Keratinocyte (primary cell): ENCODE data around the gene HMGB1. TPM values are rescaled to one million over a fixed set of nuclear protein-coding genes. Genes with fewer than 3 reads are reported as not detected.

ENCODE experiments used
- DNase-seq: peaks from one replicate; pipeline ENCODE4 v3.0.0-alpha.2; 2011; ENCODE audit warnings: low read depth, missing footprints, low spot score
- FAIRE-seq: peaks from 2 replicates; lab custom pipeline; 2011; peaks lifted over from hg19 to GRCh38; lab: Jason Lieb, UNC
- H2AFZ ChIP-seq: 2 replicates; pipeline ENCODE4 v1.6.0; 2012; ENCODE audit warnings: low read length, control low read depth, inconsistent platforms; ENCODE audit not compliant: control insufficient read depth
- H3K27ac ChIP-seq: 2 replicates; pipeline ENCODE4 v1.5.1; 2011; ENCODE audit warnings: low read length; ENCODE audit not compliant: control insufficient read depth, insufficient read depth
- H3K27me3 ChIP-seq: 3 replicates; pipeline ENCODE4 v1.6.0; 2011; ENCODE audit warnings: low read length; ENCODE audit not compliant: control insufficient read depth, insufficient read depth; ENCODE audit errors: extremely low read depth
- H3K36me3 ChIP-seq, 2 experiments: 2 replicates in 1 of 2; 3 replicates in 1 of 2; pipeline ENCODE4 v1.5.1; 2011; ENCODE audit warnings: low read length in 2 of 2, mild to moderate bottlenecking in 1 of 2; ENCODE audit not compliant: control insufficient read depth in 2 of 2, insufficient read depth in 2 of 2; ENCODE audit errors: extremely low read depth in 1 of 2
- H3K4me1 ChIP-seq: 3 replicates; pipeline ENCODE4 v1.5.1; 2011; ENCODE audit warnings: low read length; ENCODE audit not compliant: control insufficient read depth, insufficient read depth; ENCODE audit errors: extremely low read depth
- H3K4me2 ChIP-seq: 3 replicates; pipeline ENCODE4 v1.6.0; 2011; ENCODE audit warnings: low read depth, low read length; ENCODE audit not compliant: control insufficient read depth, insufficient read depth; ENCODE audit errors: extremely low read depth
- H3K4me3 ChIP-seq, 3 experiments: fragments of 200-600 bp in 1 of 3; sonication (generic) in 1 of 3; 2 replicates in 2 of 3; 3 replicates in 1 of 3; pipeline ENCODE4 v1.5.1; 2011 to 2016; ENCODE audit warnings: low read length in 3 of 3, mild to moderate bottlenecking in 3 of 3, control low read depth in 2 of 3, inconsistent platforms in 1 of 3, low read depth in 1 of 3, mixed read lengths in 1 of 3, mixed run types in 1 of 3, moderate library complexity in 1 of 3; ENCODE audit not compliant: control insufficient read depth in 2 of 3, insufficient read depth in 2 of 3; ENCODE audit errors: extremely low read depth in 1 of 3
- H3K79me2 ChIP-seq: 2 replicates; pipeline ENCODE4 v1.6.0; 2012; ENCODE audit warnings: low read length; ENCODE audit not compliant: control insufficient read depth, insufficient read depth
- H3K9ac ChIP-seq: 3 replicates; pipeline ENCODE4 v1.6.0; 2011; ENCODE audit warnings: low read length; ENCODE audit not compliant: control insufficient read depth, insufficient read depth; ENCODE audit errors: extremely low read depth
- H3K9me1 ChIP-seq: 3 replicates; pipeline ENCODE4 v1.6.0; 2011; ENCODE audit warnings: low read length; ENCODE audit not compliant: control insufficient read depth, insufficient read depth; ENCODE audit errors: extremely low read depth
- H3K9me3 ChIP-seq: 2 replicates; pipeline ENCODE4 v1.5.1; 2012; ENCODE audit warnings: low read depth, low read length; ENCODE audit not compliant: control insufficient read depth
- H4K20me1 ChIP-seq: 3 replicates; pipeline ENCODE4 v1.6.0; 2011; ENCODE audit warnings: low read length; ENCODE audit not compliant: control insufficient read depth, insufficient read depth; ENCODE audit errors: extremely low read depth
- EZH2 ChIP-seq: IDR thresholded peaks from one replicate; pipeline ENCODE4 v1.6.1; 2012; ENCODE audit warnings: inconsistent platforms, mild to moderate bottlenecking, low read length, moderate library complexity
- dilution Hi-C: fragments of 300-500 bp; cut with MboI; formaldehyde crosslinking; loops from one replicate; pipeline ENCODE4 v1.7.0; 2020; ENCODE audit warnings: low sequenced_read_pairs; ENCODE audit not compliant: extremely low pct_ligation_motif_present
- polyA plus RNA-seq, 5 experiments: library from polyadenylated mRNA; depleted of rRNA in 3 of 5; stranded (reverse) in 3 of 5; stranded (forward) in 1 of 5; unstranded in 1 of 5; fragments of >200 nt; gene quantifications; 1 replicate in 1 of 5; 2 replicates in 3 of 5; 3 replicates in 1 of 5; pipeline versions ENCODE4 v1.2.1 to v1.2.3, GENCODE V29; 2011 to 2012; ENCODE audit warnings: missing spikeins in 2 of 5, low read depth in 1 of 5, low replicate concordance in 1 of 5
- TF ChIP-seq, protein P1 (sequence below), 3 experiments: IDR thresholded peaks in 1 of 3; conservative IDR thresholded peaks in 1 of 3; optimal IDR thresholded peaks in 1 of 3; 2 replicates in 2 of 3; 3 replicates in 1 of 3; pipeline versions ENCODE3 to v1.5.1; 2011; ENCODE audit warnings: low read length in 3 of 3, mild to moderate bottlenecking in 3 of 3, moderate library complexity in 2 of 3, control low read depth in 1 of 3, inconsistent platforms in 1 of 3; ENCODE audit not compliant: insufficient read depth in 2 of 3; ENCODE audit errors: extremely low read depth in 1 of 3

HMGB1 gene
- polyA plus RNA-seq, 1 donor (not counting 4 experiments of a cell fraction or from before 2014, with no cell fraction given) = 221 TPM

GRCh38 chr13:30450066-30450465 is 15.7 kb downstream of the HMGB1 start:
- Histone ChIP-seq H4K20me1 (no peaks in the 10 kb centered on the region), H3K9ac (no peak overlapping the region), H3K9me1 (no peaks in the 10 kb centered on the region), H3K27me3 (no peaks in the 10 kb centered on the region), H3K27ac (no peak overlapping the region), H3K9me3 (no peaks in the 10 kb centered on the region), H3K79me2 (no peaks in the 10 kb centered on the region), H3K4me2 (no peak overlapping the region), H2AFZ (no peak overlapping the region), H3K4me1 (peaks cover 12% of the 10 kb centered on the region), H3K4me3 (no peak overlapping the region), H3K36me3 (no peaks in the 10 kb centered on the region)
- TF ChIP-seq EZH2 = no peak
- TF ChIP-seq, protein P1, sequence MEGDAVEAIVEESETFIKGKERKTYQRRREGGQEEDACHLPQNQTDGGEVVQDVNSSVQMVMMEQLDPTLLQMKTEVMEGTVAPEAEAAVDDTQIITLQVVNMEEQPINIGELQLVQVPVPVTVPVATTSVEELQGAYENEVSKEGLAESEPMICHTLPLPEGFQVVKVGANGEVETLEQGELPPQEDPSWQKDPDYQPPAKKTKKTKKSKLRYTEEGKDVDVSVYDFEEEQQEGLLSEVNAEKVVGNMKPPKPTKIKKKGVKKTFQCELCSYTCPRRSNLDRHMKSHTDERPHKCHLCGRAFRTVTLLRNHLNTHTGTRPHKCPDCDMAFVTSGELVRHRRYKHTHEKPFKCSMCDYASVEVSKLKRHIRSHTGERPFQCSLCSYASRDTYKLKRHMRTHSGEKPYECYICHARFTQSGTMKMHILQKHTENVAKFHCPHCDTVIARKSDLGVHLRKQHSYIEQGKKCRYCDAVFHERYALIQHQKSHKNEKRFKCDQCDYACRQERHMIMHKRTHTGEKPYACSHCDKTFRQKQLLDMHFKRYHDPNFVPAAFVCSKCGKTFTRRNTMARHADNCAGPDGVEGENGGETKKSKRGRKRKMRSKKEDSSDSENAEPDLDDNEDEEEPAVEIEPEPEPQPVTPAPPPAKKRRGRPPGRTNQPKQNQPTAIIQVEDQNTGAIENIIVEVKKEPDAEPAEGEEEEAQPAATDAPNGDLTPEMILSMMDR (optimal IDR thresholded peaks at IDR 0.05 in 1 of 3, IDR thresholded peaks at IDR 0.05 in 1 of 3, conservative IDR thresholded peaks at IDR 0.05 in 1 of 3; ENCODE audit: extremely low read depth in 1 of 3, insufficient read depth in 2 of 3, low read length in 3 of 3) = no peak
- FAIRE-seq (no peak), DNase-seq (no peak)
- dilution Hi-C loops = no loop called here

DNA sequence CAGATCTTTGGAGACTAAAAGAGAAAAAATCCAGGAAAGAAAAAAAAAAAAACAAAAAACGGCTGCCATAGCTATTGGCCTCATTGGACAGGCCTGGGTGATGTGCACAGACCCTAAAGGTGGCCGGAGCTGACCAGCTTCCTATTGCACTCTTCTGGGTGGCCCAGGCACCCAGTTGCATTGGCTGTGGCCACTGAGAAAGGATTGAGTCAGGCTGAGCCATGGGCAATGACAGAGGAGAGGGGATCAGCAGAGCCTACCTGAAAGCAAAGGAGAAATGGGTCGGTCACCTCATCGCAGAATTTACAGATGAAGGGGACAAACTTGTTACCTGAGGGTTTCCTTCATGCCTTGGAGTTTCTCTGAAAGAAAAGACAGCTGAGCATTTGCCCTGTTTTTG is 17.3 kb downstream of the HMGB1 start:
- H3K27ac ChIP-seq = no peak overlapping the region
- TF ChIP-seq, protein P1 (optimal IDR thresholded peaks at IDR 0.05 in 1 of 3, IDR thresholded peaks at IDR 0.05 in 1 of 3, conservative IDR thresholded peaks at IDR 0.05 in 1 of 3; ENCODE audit: extremely low read depth in 1 of 3, insufficient read depth in 2 of 3, low read length in 3 of 3) = no peak
- no peak for TF ChIP-seq EZH2
- FAIRE-seq = no peak

More for the DNA sequence above, 17.3 kb downstream of the HMGB1 start:
- H3K9me3 ChIP-seq = no peaks in the 10 kb centered on the region
- H2AFZ ChIP-seq = no peak overlapping the region
- no peak overlapping the region for H3K9ac ChIP-seq
- no peaks in the 10 kb centered on the region for H4K20me1 ChIP-seq
- DNase-seq = no peak
- H3K27me3 ChIP-seq = no peaks in the 10 kb centered on the region
- H3K4me1 ChIP-seq = peaks cover 13% of the 10 kb centered on the region
- no peak overlapping the region for H3K4me3 ChIP-seq
- no peaks in the 10 kb centered on the region for H3K79me2 ChIP-seq
- H3K36me3 ChIP-seq = no peaks in the 10 kb centered on the region
- dilution Hi-C loops = no loop called here
- H3K4me2 ChIP-seq = no peak overlapping the region
- no peaks in the 10 kb centered on the region for H3K9me1 ChIP-seq
